HepG2 (cell line): ENCODE results near the gene TBC1D19. TPM values are rescaled to one million over a fixed set of nuclear protein-coding genes. Genes with fewer than 3 reads are reported as not detected.

Experiments
- ATAC-seq: fragments of 200-7000 bp; cut with Tn5 transposase; 3 replicates; pipeline ENCODE4 v1.9.1; 2020; ENCODE audit warnings: mild to moderate bottlenecking, moderate library complexity
- BruUV-seq: library from RNA; stranded (reverse); fragments of 400-500 nt; replicated peaks from 2 replicates; lab custom pipeline; 2021; lab: Mats Ljungman, UMichigan
- CTCF ChIA-PET: fragments of 300-600 bp; formaldehyde crosslinking; extraction: SDS; loops from one replicate; lab custom pipeline; 2021; ENCODE audit warnings: low total read pairs, inconsistent platforms, low intra/inter-chr PET ratio; lab: Yijun Ruan, JAX
- POLR2A ChIA-PET: fragments of 350-600 bp; sonication (Branson Sonifier 250); formaldehyde crosslinking; loops from one replicate; lab custom pipeline; 2020; ENCODE audit warnings: antibody characterized with exemption, inconsistent platforms; lab: Yijun Ruan, JAX
- DNase-seq: peaks from one replicate; pipeline ENCODE4 v3.0.0-alpha.2; 2015; ENCODE audit warnings: low spot score
- FAIRE-seq: peaks from 3 replicates; lab custom pipeline; 2011; peaks lifted over from hg19 to GRCh38; lab: Jason Lieb, UNC
- H2AFZ ChIP-seq: one replicate; pipeline ENCODE4 v1.6.1; 2011; ENCODE audit warnings: low read length, inconsistent platforms
- H3K27ac ChIP-seq: fragments of 300-600 bp; 3 replicates; pipeline ENCODE4 v1.8.0; 2011; ENCODE audit warnings: mixed run types, mild to moderate bottlenecking, mixed read lengths, low read length, inconsistent platforms; ENCODE audit not compliant: insufficient read depth; ENCODE audit errors: extremely low read length
- H3K27me3 ChIP-seq, 2 experiments: fragments of 200-600 bp in 1 of 2; 2 replicates in 1 of 2; 3 replicates in 1 of 2; pipeline versions ENCODE4 v1.6.0 to v1.8.0; 2011; ENCODE audit warnings: low read length in 2 of 2, mild to moderate bottlenecking in 2 of 2, moderate library complexity in 2 of 2, inconsistent platforms in 1 of 2; ENCODE audit not compliant: insufficient read depth in 2 of 2, control insufficient read depth in 1 of 2
- H3K36me3 ChIP-seq, 2 experiments: fragments of 200-600 bp in 1 of 2; replicated peaks in 1 of 2; 2 replicates in 1 of 2; 3 replicates in 1 of 2; pipeline versions ENCODE4 v1.5.1 to v1.8.0; 2011; ENCODE audit warnings: low read length in 2 of 2, inconsistent platforms in 1 of 2; ENCODE audit not compliant: insufficient read depth in 2 of 2, control insufficient read depth in 1 of 2
- H3K4me1 ChIP-seq: 2 replicates; pipeline ENCODE4 v1.5.1; 2012; ENCODE audit warnings: low read length, inconsistent platforms; ENCODE audit not compliant: insufficient read depth
- H3K4me2 ChIP-seq: 2 replicates; pipeline ENCODE4 v1.6.0; 2011; ENCODE audit warnings: low read depth, low read length, inconsistent platforms
- H3K4me3 ChIP-seq, 3 experiments: fragments of 200-600 bp in 1 of 3; sonication (generic), shearing (Covaris generic) in 1 of 3; replicated peaks in 1 of 3; 2 replicates each; pipeline ENCODE4 v1.5.1; 2011 to 2016; ENCODE audit warnings: low read length in 3 of 3, inconsistent platforms in 2 of 3, low read depth in 2 of 3, mild to moderate bottlenecking in 2 of 3, control low read depth in 1 of 3, mixed read lengths in 1 of 3; ENCODE audit not compliant: insufficient read depth in 1 of 3
- H3K79me2 ChIP-seq: one replicate; pipeline ENCODE4 v1.6.1; 2011; ENCODE audit warnings: low read length, inconsistent platforms; ENCODE audit not compliant: insufficient read depth
- H3K9ac ChIP-seq: 2 replicates; pipeline ENCODE4 v1.6.0; 2011; ENCODE audit warnings: mild to moderate bottlenecking, low read depth, low read length, inconsistent platforms; ENCODE audit not compliant: insufficient read depth
- H3K9me3 ChIP-seq: 2 replicates; pipeline ENCODE4 v1.5.1; 2012; ENCODE audit warnings: mild to moderate bottlenecking, low read length
- H4K20me1 ChIP-seq: 2 replicates; pipeline ENCODE4 v1.6.0; 2011; ENCODE audit warnings: inconsistent platforms, mild to moderate bottlenecking, low read length, moderate library complexity; ENCODE audit not compliant: insufficient read depth
- DMTF1 ChIP-seq: sonication (generic); formaldehyde crosslinking; IDR thresholded peaks from 2 replicates; pipeline ENCODE4 v1.4.0; 2020; ENCODE audit warnings: mild to moderate bottlenecking, missing genetic modification reagents
- PLSCR1 ChIP-seq: sonication (generic); formaldehyde crosslinking; IDR thresholded peaks from 2 replicates; pipeline ENCODE4 v1.5.0; 2020; ENCODE audit warnings: missing genetic modification reagents, mild to moderate bottlenecking, borderline replicate concordance
- RBM22 ChIP-seq: fragments of 200-400 bp; formaldehyde crosslinking; optimal IDR thresholded peaks from 2 replicates; pipeline ENCODE3; 2017; ENCODE audit warnings: mild to moderate bottlenecking, low read length, moderate library complexity
- ZNF329 ChIP-seq: sonication (generic); formaldehyde crosslinking; IDR thresholded peaks from 2 replicates; pipeline ENCODE4 v1.9.0; 2021; ENCODE audit warnings: low read depth, mild to moderate bottlenecking, missing genetic modification reagents
- ZNF567 ChIP-seq: sonication (generic); formaldehyde crosslinking; IDR thresholded peaks from 2 replicates; pipeline ENCODE4 v1.8.1; 2023; ENCODE audit warnings: mild to moderate bottlenecking, missing genetic modification reagents, borderline replicate concordance
- ZNF609 ChIP-seq: sonication (generic); formaldehyde crosslinking; IDR thresholded peaks from 2 replicates; pipeline ENCODE4 v1.4.0; 2020; ENCODE audit warnings: mild to moderate bottlenecking, missing genetic modification reagents, borderline replicate concordance
- ZNF766 ChIP-seq: sonication (generic); formaldehyde crosslinking; IDR thresholded peaks from 2 replicates; pipeline ENCODE4 v1.5.0; 2020; ENCODE audit warnings: missing genetic modification reagents, borderline replicate concordance
- WGBS: methylation state at CpG from one replicate; pipeline ENCODE4 v1.1.6; 2017; ENCODE audit warnings: low lambda C conversion rate; 5-methylcytosine and 5-hydroxymethylcytosine counted together
- in situ Hi-C: cut with HindIII; loops from 2 replicates; pipeline ENCODE4 v1.10.0; 2017; ENCODE audit warnings: low pct_unique_long_range_greater_than_20kb; ENCODE audit not compliant: extremely low pct_ligation_motif_present
- intact Hi-C: fragments of 100-400 bp; cut with micrococcal nuclease; formaldehyde crosslinking; loops from one replicate; pipeline ENCODE4 v1.10.0; 2022; ENCODE audit not compliant: unreplicated experiment
- polyA plus RNA-seq, 8 experiments: library from polyadenylated mRNA; depleted of rRNA in 3 of 8; stranded (reverse) in 7 of 8; unstranded in 1 of 8; fragments of >200 nt; fragmentation: Illumina TruSeq in 4 of 8; extraction: Trizol in 4 of 8; gene quantifications; 2 replicates each; pipeline versions ENCODE4 v1.2.1 to v1.2.3, GENCODE V29; 2011 to 2016; ENCODE audit warnings: low read depth in 4 of 8, missing spikeins in 1 of 8, mixed read lengths in 1 of 8; ENCODE audit not compliant: insufficient read depth in 1 of 8
- total RNA-seq, 5 experiments: library from RNA; depleted of rRNA; stranded (reverse); fragments of >200 nt; fragmentation: Illumina TruSeq; extraction: Trizol; gene quantifications; 2 replicates each; pipeline ENCODE4 v1.2.3, GENCODE V29; 2016; ENCODE audit warnings: low read depth in 1 of 5

Gene TBC1D19
- total and polyA plus RNA-seq, 2 of the 13 experiments (the other 11 are each of a cell fraction or from before 2014, with no cell fraction given), result 1.6 to 3.5 TPM

- TF ChIP-seq ZNF766 (CRISPR knock-in tag) (no peak), ZNF609 (no peak), PLSCR1 (no peak), DMTF1 (no peak), ZNF567 (CRISPR knock-in tag) (no peak), ZNF329 (CRISPR knock-in tag) (no peak), RBM22 (no peak)
- Histone ChIP-seq H3K4me2 (no peak overlapping the region), H4K20me1 (no peaks in the 10 kb centered on the region), H3K4me1 (no peaks in the 10 kb centered on the region), H3K36me3 (no peaks in the 10 kb centered on the region), H3K9ac (no peak overlapping the region), H3K79me2 (no peaks in the 10 kb centered on the region), H3K9me3 (no peaks in the 10 kb centered on the region), H3K27ac (no peak overlapping the region), H3K4me3 (no peak overlapping the region), H2AFZ (no peak overlapping the region), H3K27me3 (no peaks in the 10 kb centered on the region; a peak in 1 of 5 replicates)
- no peak for ATAC-seq
- 76% methylated on average over 1 of the region's 1 CpG for WGBS
- ChIA-PET POLR2A (no interaction called here), CTCF (no interaction called here)
- no peak for DNase-seq
- intact Hi-C loops (no loop called here), in situ Hi-C loops (no loop called here)
- no peak for FAIRE-seq
- no TSS peak for BruUV-seq
Measured at GRCh38 chr4:26632916-26633315, 49.0 kb downstream of the TBC1D19 start.
